ENCODE data around the gene ZNF584. TPM values are rescaled to one million over a fixed set of nuclear protein-coding genes. Genes with fewer than 3 reads are reported as not detected.
"Not testable (repeated sequence)": the region's sequence is repeated elsewhere in the genome, so short reads cannot be mapped to it uniquely, and the experiment has no call there.

ZNF584 gene
- total RNA-seq, 1 donor from 2014 or later: 11.2 TPM

GRCh38 chr19:58439576-58440554 lies 31.4 kb downstream of the ZNF584 start, which contains the start of gene ZNF132:
TSS of gene ZNF132 (minus strand) at chr19:58440153. CDS start at chr19:58439821, 332 bp downstream.
- Mint-ChIP-seq H3K4me3 (ENCODE audit: low read depth) (peak within 1 kb of the TSS; percentile 85), H3K9me3 (peaks cover 53% of the 10 kb centered on the region), H3K4me1 (ENCODE audit: low read depth) (peaks cover 18% of the 10 kb centered on the region), H3K27me3 (ENCODE audit: low read depth) (no peaks in the 10 kb centered on the region), H3K27ac (peak within 1 kb of the TSS; percentile 80), H3K36me3 (ENCODE audit: low read depth) (peaks cover 58% of the 10 kb centered on the region)
- intact Hi-C loops (cut with micrococcal nuclease): loop anchor here (1.0 kb wide), 4 partner anchors 11 to 59 kb away; partner anchors contain the start of genes ZNF324, ZNF324B and ZNF837
- peak; percentile 94 for DNase-seq (ENCODE audit: low spot score)

- Mint-ChIP-seq H3K9me3 (peaks cover 46% of the 10 kb centered on the region), H3K27ac (peak overlapping the region; percentile 80), H3K4me1 (ENCODE audit: low read depth) (peaks cover 18% of the 10 kb centered on the region), H3K27me3 (ENCODE audit: low read depth) (no peaks in the 10 kb centered on the region), H3K36me3 (ENCODE audit: low read depth) (peaks cover 51% of the 10 kb centered on the region), H3K4me3 (ENCODE audit: low read depth) (peak overlapping the region; percentile 85)
- no peak for DNase-seq (ENCODE audit: low spot score)
- intact Hi-C loops (cut with micrococcal nuclease): loop anchor here (1.0 kb wide), 4 partner anchors 11 to 59 kb away; partner anchors contain the start of genes ZNF324, ZNF324B and ZNF837
Observed at GRCh38 chr19:58440556-58440955, 32.1 kb downstream of the ZNF584 start.

- intact Hi-C loops (cut with micrococcal nuclease); H3K4me3 Mint-ChIP-seq (ENCODE audit: low read depth); DNase-seq (ENCODE audit: low spot score); H3K27ac Mint-ChIP-seq; H3K27me3 Mint-ChIP-seq (ENCODE audit: low read depth): not testable (repeated sequence)
- Mint-ChIP-seq H3K36me3 (ENCODE audit: low read depth) (peaks cover 30% of the 10 kb centered on the region), H3K9me3 (peaks cover 31% of the 10 kb centered on the region), H3K4me1 (ENCODE audit: low read depth) (peaks cover 18% of the 10 kb centered on the region)
Observed at GRCh38 chr19:58442986-58443385, 34.5 kb downstream of the ZNF584 start.

GRCh38 chr19:58448860-58449259 lies 40.4 kb downstream of the ZNF584 start:
- Mint-ChIP-seq H3K4me1 (ENCODE audit: low read depth) (peaks cover 19% of the 10 kb centered on the region), H3K36me3 (ENCODE audit: low read depth) (peaks cover 11% of the 10 kb centered on the region), H3K9me3 (peaks cover 24% of the 10 kb centered on the region)
- H3K27me3 Mint-ChIP-seq (ENCODE audit: low read depth); H3K4me3 Mint-ChIP-seq (ENCODE audit: low read depth); H3K27ac Mint-ChIP-seq; intact Hi-C loops (cut with micrococcal nuclease); DNase-seq (ENCODE audit: low spot score): not testable (repeated sequence)

- not testable (repeated sequence) for H3K27ac Mint-ChIP-seq; DNase-seq (ENCODE audit: low spot score); H3K4me3 Mint-ChIP-seq (ENCODE audit: low read depth); H3K27me3 Mint-ChIP-seq (ENCODE audit: low read depth)
- Mint-ChIP-seq H3K4me1 (ENCODE audit: low read depth) (peaks cover 19% of the 10 kb centered on the region), H3K9me3 (peaks cover 24% of the 10 kb centered on the region), H3K36me3 (ENCODE audit: low read depth) (peaks cover 19% of the 10 kb centered on the region)
- intact Hi-C loops (cut with micrococcal nuclease): loop anchor here (2.0 kb wide), 3 partner anchors 17 to 171 kb away; partner anchors contain the start of genes ZNF324, ZNF446 and ZNF8
Observed at GRCh38 chr19:58449980-58450379, 41.5 kb downstream of the ZNF584 start.

- intact Hi-C loops (cut with micrococcal nuclease): loop anchor here (1.0 to 2.0 kb wide), 6 partner anchors 11 to 172 kb away; partner anchors contain the start of genes RPS5, ZNF132, ZNF324 and ZNF446
- DNase-seq (ENCODE audit: low spot score): no peak
- Mint-ChIP-seq H3K4me3 (ENCODE audit: low read depth) (peak overlapping the region; percentile 75), H3K27ac (no peak overlapping the region), H3K36me3 (ENCODE audit: low read depth) (peaks cover 19% of the 10 kb centered on the region), H3K9me3 (peaks cover 24% of the 10 kb centered on the region), H3K4me1 (ENCODE audit: low read depth) (peaks cover 19% of the 10 kb centered on the region), H3K27me3 (ENCODE audit: low read depth) (peaks cover 3% of the 10 kb centered on the region)
Observed at GRCh38 chr19:58450856-58451357, 42.5 kb downstream of the ZNF584 start.

GRCh38 chr19:58451358-58452101 lies 43.1 kb downstream of the ZNF584 start, which contains the start of gene ZNF324B:
TSS of gene ZNF324B (plus strand) at chr19:58451622. CDS start at chr19:58453702, 2,080 bp downstream.
- Mint-ChIP-seq H3K4me1 (ENCODE audit: low read depth) (peaks cover 19% of the 10 kb centered on the region), H3K27me3 (ENCODE audit: low read depth) (peaks cover 3% of the 10 kb centered on the region), H3K27ac (no peak within 1 kb of the TSS), H3K4me3 (ENCODE audit: low read depth) (peak within 1 kb of the TSS; percentile 75), H3K9me3 (peaks cover 24% of the 10 kb centered on the region), H3K36me3 (ENCODE audit: low read depth) (peaks cover 23% of the 10 kb centered on the region)
- peak; percentile 95 for DNase-seq (ENCODE audit: low spot score)
- intact Hi-C loops (cut with micrococcal nuclease): loop anchor here (1.0 to 2.0 kb wide), 6 partner anchors 11 to 173 kb away; partner anchors contain the start of genes RPS5, ZNF132, ZNF324 and ZNF446

GRCh38 chr19:58453743-58454142 lies 45.3 kb downstream of the ZNF584 start:
- Mint-ChIP-seq H3K4me1 (ENCODE audit: low read depth) (peaks cover 19% of the 10 kb centered on the region), H3K4me3 (ENCODE audit: low read depth) (peak overlapping the region; percentile 3), H3K36me3 (ENCODE audit: low read depth) (peaks cover 31% of the 10 kb centered on the region), H3K27ac (no peak overlapping the region), H3K9me3 (peaks cover 14% of the 10 kb centered on the region), H3K27me3 (ENCODE audit: low read depth) (peaks cover 3% of the 10 kb centered on the region)
- DNase-seq (ENCODE audit: low spot score): no peak
- intact Hi-C loops (cut with micrococcal nuclease): no loop called here

- DNase-seq (ENCODE audit: low spot score): no peak
- Mint-ChIP-seq H3K36me3 (ENCODE audit: low read depth) (peaks cover 34% of the 10 kb centered on the region), H3K4me3 (ENCODE audit: low read depth) (no peak overlapping the region)
Observed at GRCh38 chr19:58455306-58455705, 46.9 kb downstream of the ZNF584 start.

GRCh38 chr19:58456111-58456510 lies 47.7 kb downstream of the ZNF584 start:
- no peak overlapping the region for H3K4me3 Mint-ChIP-seq (ENCODE audit: low read depth)
- H3K27me3 Mint-ChIP-seq (ENCODE audit: low read depth): peaks cover 1% of the 10 kb centered on the region

More at GRCh38 chr19:58455306-58455705, 46.9 kb downstream of the ZNF584 start:
- peaks cover 19% of the 10 kb centered on the region for H3K4me1 Mint-ChIP-seq (ENCODE audit: low read depth)
- peaks cover 3% of the 10 kb centered on the region for H3K27me3 Mint-ChIP-seq (ENCODE audit: low read depth)
- peaks cover 3% of the 10 kb centered on the region for H3K9me3 Mint-ChIP-seq
- no peak overlapping the region for H3K27ac Mint-ChIP-seq
- intact Hi-C loops (cut with micrococcal nuclease): no loop called here

GRCh38 chr19:58460039-58460438 lies 51.6 kb downstream of the ZNF584 start:
- no peak for DNase-seq (ENCODE audit: low spot score)
- H3K36me3 Mint-ChIP-seq (ENCODE audit: low read depth): peaks cover 24% of the 10 kb centered on the region
- H3K4me3 Mint-ChIP-seq (ENCODE audit: low read depth): no peak overlapping the region
- H3K4me1 Mint-ChIP-seq (ENCODE audit: low read depth): no peaks in the 10 kb centered on the region
- H3K27me3 Mint-ChIP-seq (ENCODE audit: low read depth): no peaks in the 10 kb centered on the region
- no peaks in the 10 kb centered on the region for H3K9me3 Mint-ChIP-seq
- no peak overlapping the region for H3K27ac Mint-ChIP-seq
- intact Hi-C loops (cut with micrococcal nuclease): no loop called here

More at GRCh38 chr19:58456111-58456510, 47.7 kb downstream of the ZNF584 start:
- H3K9me3 Mint-ChIP-seq: no peaks in the 10 kb centered on the region
- H3K4me1 Mint-ChIP-seq (ENCODE audit: low read depth): peaks cover 13% of the 10 kb centered on the region
- DNase-seq (ENCODE audit: low spot score): no peak
- intact Hi-C loops (cut with micrococcal nuclease): no loop called here
- peaks cover 34% of the 10 kb centered on the region for H3K36me3 Mint-ChIP-seq (ENCODE audit: low read depth)
- H3K27ac Mint-ChIP-seq: no peak overlapping the region

All from activated T-helper 2 cell treated with anti-CD3 and anti-CD28 coated beads, Interferon-gamma antibody, Interleukin-2, Interleukin-4, amounts not matched to agents 10 μg/mL and 5 μg/mL and 100 μg/mL, durations not matched to agents 14 hours and 24 hours and 36 hours (primary cell).